Fibroblast of lung (primary cell): ENCODE measurements around the gene TCF12. TPM values are rescaled to one million over a fixed set of nuclear protein-coding genes. Genes with fewer than 3 reads are reported as not detected.

Experiments used
- DNase-seq, 2 donors: peaks; one replicate each; pipeline versions ENCODE4 v3.0.0 to v3.0.0-alpha.2; 2010; ENCODE audit warnings: low read depth in 2 of 2
- H2AFZ ChIP-seq: 2 replicates; pipeline ENCODE4 v1.5.1; 2012; ENCODE audit warnings: low read length, control low read depth, inconsistent platforms
- H3K27ac ChIP-seq: 2 replicates; pipeline ENCODE4 v1.5.1; 2011; ENCODE audit warnings: low read length, control low read depth; ENCODE audit not compliant: insufficient read depth
- H3K27me3 ChIP-seq: 2 replicates; pipeline ENCODE4 v1.5.1; 2011; ENCODE audit warnings: mild to moderate bottlenecking, low read length; ENCODE audit not compliant: control insufficient read depth, insufficient read depth
- H3K36me3 ChIP-seq: 2 replicates; pipeline ENCODE4 v1.5.1; 2011; ENCODE audit warnings: low read length; ENCODE audit not compliant: control insufficient read depth, insufficient read depth
- H3K4me1 ChIP-seq: 2 replicates; pipeline ENCODE4 v1.5.1; 2011; ENCODE audit warnings: low read length; ENCODE audit not compliant: control insufficient read depth, insufficient read depth; ENCODE audit errors: extremely low read depth
- H3K4me2 ChIP-seq: 2 replicates; pipeline ENCODE4 v1.5.1; 2011; ENCODE audit warnings: low read length, control low read depth; ENCODE audit not compliant: insufficient read depth; ENCODE audit errors: extremely low read depth
- H3K4me3 ChIP-seq, 4 experiments: fragments of 200-600 bp in 1 of 4; sonication (generic) in 1 of 4; replicated peaks in 1 of 4; 2 replicates each; pipeline ENCODE4 v1.5.1; 2011 to 2016; ENCODE audit warnings: low read length in 4 of 4, low read depth in 3 of 4, mild to moderate bottlenecking in 3 of 4, control low read depth in 2 of 4, inconsistent platforms in 1 of 4, mixed read lengths in 1 of 4; ENCODE audit not compliant: insufficient read depth in 1 of 4; ENCODE audit errors: control extremely low read depth in 1 of 4
- H3K79me2 ChIP-seq: 2 replicates; pipeline ENCODE4 v1.5.1; 2012; ENCODE audit warnings: mild to moderate bottlenecking, low read length, inconsistent platforms; ENCODE audit not compliant: control insufficient read depth, insufficient read depth
- H3K9ac ChIP-seq: 2 replicates; pipeline ENCODE4 v1.5.1; 2011; ENCODE audit warnings: mild to moderate bottlenecking, low read length, control low read depth; ENCODE audit not compliant: insufficient read depth
- H3K9me3 ChIP-seq: 2 replicates; pipeline ENCODE4 v1.5.1; 2012; ENCODE audit warnings: low read depth, low read length; ENCODE audit not compliant: control insufficient read depth, insufficient read depth
- H4K20me1 ChIP-seq: 2 replicates; pipeline ENCODE4 v1.5.1; 2011; ENCODE audit warnings: low read length; ENCODE audit not compliant: control insufficient read depth, insufficient read depth; ENCODE audit errors: extremely low read depth
- EZH2 ChIP-seq: IDR thresholded peaks from 2 replicates; pipeline ENCODE4 v1.5.1; 2012; ENCODE audit warnings: low read length, control low read depth, mild to moderate bottlenecking; ENCODE audit errors: missing control alignments
- polyA plus RNA-seq, 2 donors: library from polyadenylated mRNA; depleted of rRNA in 1 of 2; stranded (reverse) in 1 of 2; unstranded in 1 of 2; fragments of >200 nt; gene quantifications; 2 replicates each; pipeline ENCODE4 v1.2.1, GENCODE V29; 2011 to 2012; ENCODE audit warnings: missing spikeins in 1 of 2
- total RNA-seq: library from RNA; depleted of rRNA; stranded (reverse); fragments of >200 nt; gene quantifications from 2 replicates; pipeline ENCODE4 v1.2.1, GENCODE V29; 2014
- TF ChIP-seq, protein P1 (sequence below), 2 donors: IDR thresholded peaks in 1 of 2; conservative IDR thresholded peaks in 1 of 2; 1 replicate in 1 of 2; 2 replicates in 1 of 2; pipeline ENCODE4 v1.5.1; 2011 to 2012; ENCODE audit warnings: low read length in 2 of 2, control low read depth in 1 of 2, inconsistent platforms in 1 of 2, low read depth in 1 of 2, mild to moderate bottlenecking in 1 of 2

The TCF12 gene
- total and polyA plus RNA-seq, 2 donors (not counting 1 experiment from before 2014, with no cell fraction given) = 105 to 232 TPM

DNA sequence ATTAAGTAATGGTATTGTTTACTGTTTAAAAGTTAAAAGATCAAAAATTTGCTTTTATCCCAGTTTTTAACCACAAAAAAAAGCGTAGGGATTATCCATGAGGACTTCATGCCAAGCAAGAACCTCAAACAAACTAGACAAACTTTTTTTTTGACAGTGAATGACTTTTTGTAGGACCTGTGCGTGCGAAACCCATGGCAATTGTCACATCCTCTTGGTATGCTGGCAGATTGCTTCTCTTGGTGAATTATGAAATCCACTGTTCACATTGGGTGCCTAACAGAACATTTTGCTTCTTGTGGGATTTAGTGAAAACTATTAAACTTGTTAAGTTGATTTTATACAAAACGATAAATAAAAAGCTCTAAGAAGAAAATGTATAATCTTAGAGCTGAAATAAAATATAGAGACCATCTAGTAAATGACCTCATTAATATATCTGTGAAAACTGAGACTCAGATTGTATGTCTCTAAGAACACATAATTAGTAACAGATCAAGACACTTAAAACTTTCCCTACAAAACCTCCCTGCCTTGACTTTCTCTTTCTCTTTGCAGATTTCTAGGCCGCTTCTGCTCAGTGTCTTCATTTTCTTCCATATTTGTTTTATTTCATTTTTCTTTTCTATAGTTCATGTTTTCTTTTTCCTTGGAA is 370.6 kb downstream of the TCF12 start:
- H4K20me1 ChIP-seq = no peaks in the 10 kb centered on the region
- peaks cover 8% of the 10 kb centered on the region for H3K36me3 ChIP-seq
- no peak overlapping the region for H3K27ac ChIP-seq
- no peaks in the 10 kb centered on the region for H3K79me2 ChIP-seq
- TF ChIP-seq, protein P1, sequence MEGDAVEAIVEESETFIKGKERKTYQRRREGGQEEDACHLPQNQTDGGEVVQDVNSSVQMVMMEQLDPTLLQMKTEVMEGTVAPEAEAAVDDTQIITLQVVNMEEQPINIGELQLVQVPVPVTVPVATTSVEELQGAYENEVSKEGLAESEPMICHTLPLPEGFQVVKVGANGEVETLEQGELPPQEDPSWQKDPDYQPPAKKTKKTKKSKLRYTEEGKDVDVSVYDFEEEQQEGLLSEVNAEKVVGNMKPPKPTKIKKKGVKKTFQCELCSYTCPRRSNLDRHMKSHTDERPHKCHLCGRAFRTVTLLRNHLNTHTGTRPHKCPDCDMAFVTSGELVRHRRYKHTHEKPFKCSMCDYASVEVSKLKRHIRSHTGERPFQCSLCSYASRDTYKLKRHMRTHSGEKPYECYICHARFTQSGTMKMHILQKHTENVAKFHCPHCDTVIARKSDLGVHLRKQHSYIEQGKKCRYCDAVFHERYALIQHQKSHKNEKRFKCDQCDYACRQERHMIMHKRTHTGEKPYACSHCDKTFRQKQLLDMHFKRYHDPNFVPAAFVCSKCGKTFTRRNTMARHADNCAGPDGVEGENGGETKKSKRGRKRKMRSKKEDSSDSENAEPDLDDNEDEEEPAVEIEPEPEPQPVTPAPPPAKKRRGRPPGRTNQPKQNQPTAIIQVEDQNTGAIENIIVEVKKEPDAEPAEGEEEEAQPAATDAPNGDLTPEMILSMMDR (conservative IDR thresholded peaks at IDR 0.05 in 1 of 2, IDR thresholded peaks at IDR 0.05 in 1 of 2; ENCODE audit: low read depth in 1 of 2, low read length in 2 of 2) = no peak
- TF ChIP-seq EZH2 = no peak
- H3K9me3 ChIP-seq = no peaks in the 10 kb centered on the region
- H3K4me3 ChIP-seq = no peak overlapping the region
- no peaks in the 10 kb centered on the region for H3K27me3 ChIP-seq
- no peaks in the 10 kb centered on the region for H3K4me1 ChIP-seq
- H2AFZ ChIP-seq = no peak overlapping the region
- peak in 1 of 2 donors; percentile 18 for DNase-seq
- H3K4me2 ChIP-seq = no peak overlapping the region
- no peak overlapping the region for H3K9ac ChIP-seq

DNA sequence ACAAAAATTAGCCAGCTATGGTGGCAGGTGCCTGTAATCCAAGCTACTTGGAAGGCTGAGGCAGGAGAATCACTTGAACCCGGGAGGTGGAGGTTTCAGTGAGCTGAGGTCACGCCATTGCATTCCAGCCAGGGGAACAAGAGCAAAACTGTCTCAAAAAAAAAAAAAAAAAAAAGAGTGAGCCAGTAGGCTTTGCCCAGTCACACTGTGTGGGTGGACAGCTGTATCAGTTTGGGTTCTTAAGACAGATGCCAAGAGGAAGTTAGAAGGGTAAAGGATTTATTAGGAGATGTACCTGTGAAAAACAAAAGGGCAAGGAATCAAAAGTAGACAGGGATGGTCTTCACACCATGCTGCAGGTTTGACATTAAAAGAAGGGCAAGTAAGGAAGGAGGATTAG is 371.7 kb downstream of the TCF12 start:
- no peak overlapping the region for H3K27ac ChIP-seq
- no peaks in the 10 kb centered on the region for H3K79me2 ChIP-seq
- H3K4me1 ChIP-seq = no peaks in the 10 kb centered on the region
- H3K36me3 ChIP-seq = peaks cover 6% of the 10 kb centered on the region
- no peak for DNase-seq
- no peak overlapping the region for H2AFZ ChIP-seq
- TF ChIP-seq, protein P1 (conservative IDR thresholded peaks at IDR 0.05 in 1 of 2, IDR thresholded peaks at IDR 0.05 in 1 of 2; ENCODE audit: low read depth in 1 of 2, low read length in 2 of 2) = no peak
- TF ChIP-seq EZH2 = no peak
- no peak overlapping the region for H3K9ac ChIP-seq
- no peaks in the 10 kb centered on the region for H4K20me1 ChIP-seq
- no peak overlapping the region for H3K4me2 ChIP-seq
- no peaks in the 10 kb centered on the region for H3K9me3 ChIP-seq
- H3K27me3 ChIP-seq = no peaks in the 10 kb centered on the region
- H3K4me3 ChIP-seq = no peak overlapping the region

DNA sequence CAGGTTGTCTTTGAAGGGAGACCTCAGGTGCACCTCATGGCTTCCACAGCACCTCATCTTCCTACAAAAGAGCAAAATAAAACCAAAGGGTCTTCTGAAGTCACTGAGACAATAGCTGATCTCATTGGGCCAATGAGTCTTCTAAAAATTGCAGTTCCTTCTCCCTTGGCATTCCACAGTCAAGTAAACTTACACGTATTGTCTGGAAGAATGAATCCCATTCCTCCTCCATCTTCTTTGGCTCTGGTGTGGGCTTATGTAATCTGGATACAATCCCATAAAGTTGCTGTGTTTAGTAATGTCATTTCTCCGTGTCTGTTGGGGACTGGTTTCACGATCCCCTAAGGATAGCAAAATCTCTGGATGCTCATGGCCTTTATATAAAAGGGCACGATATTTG is 372.4 kb downstream of the TCF12 start:
- Histone ChIP-seq H3K4me3 (no peak overlapping the region), H3K4me2 (no peak overlapping the region), H3K27ac (no peak overlapping the region), H2AFZ (no peak overlapping the region), H3K9me3 (no peaks in the 10 kb centered on the region), H3K27me3 (no peaks in the 10 kb centered on the region), H3K36me3 (peaks cover 6% of the 10 kb centered on the region), H4K20me1 (no peaks in the 10 kb centered on the region), H3K4me1 (no peaks in the 10 kb centered on the region), H3K79me2 (no peaks in the 10 kb centered on the region), H3K9ac (no peak overlapping the region)
- no peak for TF ChIP-seq EZH2
- TF ChIP-seq, protein P1 (conservative IDR thresholded peaks at IDR 0.05 in 1 of 2, IDR thresholded peaks at IDR 0.05 in 1 of 2; ENCODE audit: low read depth in 1 of 2, low read length in 2 of 2) = no peak
- DNase-seq = no peak
